ENCODE results near the gene P3H1.
"Not testable (repeated sequence)": the region's sequence is repeated elsewhere in the genome, so short reads cannot be mapped to it uniquely, and the experiment has no call there.

Gene P3H1

DNA sequence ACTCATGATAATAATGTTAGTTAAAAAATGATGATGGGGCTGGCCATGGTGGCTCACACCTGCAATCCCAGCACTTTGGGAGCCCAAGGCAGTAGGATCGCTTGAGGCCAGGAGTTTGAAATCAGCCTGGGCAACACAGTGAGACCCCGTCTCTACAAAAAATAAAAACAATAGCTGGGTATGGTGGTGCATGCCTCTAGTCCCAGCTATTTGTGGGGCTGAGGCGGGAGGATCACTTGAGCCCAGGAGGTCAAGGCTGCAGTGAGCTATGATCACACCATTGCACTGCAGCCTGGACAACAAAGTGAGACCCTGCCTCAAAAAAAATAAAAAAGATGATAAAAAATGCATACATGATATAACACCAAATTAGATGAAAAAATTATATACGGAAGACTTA is 5.3 kb downstream of the P3H1 start:
- FAIRE-seq (no peak), DNase-seq (ENCODE audit: insufficient read length, low spot score) (no peak)
- TF ChIP-seq, protein P1, sequence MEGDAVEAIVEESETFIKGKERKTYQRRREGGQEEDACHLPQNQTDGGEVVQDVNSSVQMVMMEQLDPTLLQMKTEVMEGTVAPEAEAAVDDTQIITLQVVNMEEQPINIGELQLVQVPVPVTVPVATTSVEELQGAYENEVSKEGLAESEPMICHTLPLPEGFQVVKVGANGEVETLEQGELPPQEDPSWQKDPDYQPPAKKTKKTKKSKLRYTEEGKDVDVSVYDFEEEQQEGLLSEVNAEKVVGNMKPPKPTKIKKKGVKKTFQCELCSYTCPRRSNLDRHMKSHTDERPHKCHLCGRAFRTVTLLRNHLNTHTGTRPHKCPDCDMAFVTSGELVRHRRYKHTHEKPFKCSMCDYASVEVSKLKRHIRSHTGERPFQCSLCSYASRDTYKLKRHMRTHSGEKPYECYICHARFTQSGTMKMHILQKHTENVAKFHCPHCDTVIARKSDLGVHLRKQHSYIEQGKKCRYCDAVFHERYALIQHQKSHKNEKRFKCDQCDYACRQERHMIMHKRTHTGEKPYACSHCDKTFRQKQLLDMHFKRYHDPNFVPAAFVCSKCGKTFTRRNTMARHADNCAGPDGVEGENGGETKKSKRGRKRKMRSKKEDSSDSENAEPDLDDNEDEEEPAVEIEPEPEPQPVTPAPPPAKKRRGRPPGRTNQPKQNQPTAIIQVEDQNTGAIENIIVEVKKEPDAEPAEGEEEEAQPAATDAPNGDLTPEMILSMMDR (IDR thresholded peaks at IDR 0.05; ENCODE audit: insufficient read depth, missing control alignments): no peak

DNA sequence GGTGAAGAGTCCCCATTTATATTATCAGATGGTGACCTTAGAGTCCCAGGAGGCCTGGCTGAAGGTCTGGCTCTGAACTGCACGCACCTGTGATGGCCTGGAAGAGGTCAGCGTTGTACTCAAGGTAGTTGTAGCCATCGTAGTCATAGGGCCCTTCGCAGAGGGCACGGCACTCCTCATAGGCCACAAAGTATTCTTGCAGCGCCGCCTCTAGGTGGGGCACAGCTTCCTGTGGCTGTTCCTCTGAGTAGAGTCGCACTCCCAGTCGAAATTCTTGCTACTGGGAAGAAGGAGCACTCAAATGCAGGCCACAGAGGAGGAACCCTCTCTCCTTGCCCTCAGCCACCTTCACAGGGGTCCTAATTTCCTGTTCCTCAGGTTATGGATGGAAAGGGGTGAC is 7.7 kb downstream of the P3H1 start:
- no peak for FAIRE-seq
- TF ChIP-seq, protein P1 (IDR thresholded peaks at IDR 0.05; ENCODE audit: insufficient read depth, missing control alignments): no peak
- no peak for DNase-seq (ENCODE audit: insufficient read length, low spot score)

DNA sequence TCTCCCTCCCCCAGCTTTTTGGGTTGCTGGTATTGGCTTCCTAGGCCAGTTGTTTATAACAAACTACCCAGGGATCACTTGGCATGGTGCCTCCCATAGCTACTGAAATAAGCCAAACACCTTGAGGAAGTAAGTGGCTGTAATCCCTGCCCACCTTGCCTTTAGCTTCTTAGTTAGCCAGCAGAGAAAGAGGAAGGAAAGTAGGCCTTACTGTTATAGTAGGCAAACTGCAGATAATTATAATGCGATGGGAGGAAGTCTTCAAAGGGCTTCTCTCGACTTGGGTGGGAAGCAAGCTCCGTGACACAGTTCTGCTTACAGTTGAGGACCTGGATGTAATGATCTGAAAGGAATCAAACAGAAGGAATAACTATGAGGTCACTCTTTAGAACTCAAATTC is 8.2 kb downstream of the P3H1 start:
- DNase-seq (ENCODE audit: insufficient read length, low spot score): no peak
- FAIRE-seq: no peak
- TF ChIP-seq, protein P1 (IDR thresholded peaks at IDR 0.05; ENCODE audit: insufficient read depth, missing control alignments): no peak

DNA sequence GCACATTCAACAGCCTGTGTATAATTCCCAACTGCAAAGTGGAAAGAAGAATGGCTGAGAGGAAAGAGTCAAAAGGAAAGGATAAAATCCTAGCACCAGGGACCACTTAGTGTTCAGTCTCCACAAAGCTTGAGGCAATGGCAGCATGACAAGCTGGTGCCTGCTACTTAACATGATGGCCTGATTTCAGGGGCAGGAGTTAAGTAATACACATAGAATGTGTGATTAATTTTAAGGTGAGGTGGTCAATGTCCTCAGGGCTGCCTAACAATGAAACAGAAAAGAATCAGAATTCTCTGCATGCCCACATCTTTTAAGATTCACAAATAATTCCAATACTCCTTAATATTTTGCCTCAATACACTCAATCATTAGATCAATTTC is 8.9 kb downstream of the P3H1 start:
- no peak for DNase-seq (ENCODE audit: insufficient read length, low spot score)
- no peak for FAIRE-seq
- TF ChIP-seq, protein P1 (IDR thresholded peaks at IDR 0.05; ENCODE audit: insufficient read depth, missing control alignments): no peak

DNA sequence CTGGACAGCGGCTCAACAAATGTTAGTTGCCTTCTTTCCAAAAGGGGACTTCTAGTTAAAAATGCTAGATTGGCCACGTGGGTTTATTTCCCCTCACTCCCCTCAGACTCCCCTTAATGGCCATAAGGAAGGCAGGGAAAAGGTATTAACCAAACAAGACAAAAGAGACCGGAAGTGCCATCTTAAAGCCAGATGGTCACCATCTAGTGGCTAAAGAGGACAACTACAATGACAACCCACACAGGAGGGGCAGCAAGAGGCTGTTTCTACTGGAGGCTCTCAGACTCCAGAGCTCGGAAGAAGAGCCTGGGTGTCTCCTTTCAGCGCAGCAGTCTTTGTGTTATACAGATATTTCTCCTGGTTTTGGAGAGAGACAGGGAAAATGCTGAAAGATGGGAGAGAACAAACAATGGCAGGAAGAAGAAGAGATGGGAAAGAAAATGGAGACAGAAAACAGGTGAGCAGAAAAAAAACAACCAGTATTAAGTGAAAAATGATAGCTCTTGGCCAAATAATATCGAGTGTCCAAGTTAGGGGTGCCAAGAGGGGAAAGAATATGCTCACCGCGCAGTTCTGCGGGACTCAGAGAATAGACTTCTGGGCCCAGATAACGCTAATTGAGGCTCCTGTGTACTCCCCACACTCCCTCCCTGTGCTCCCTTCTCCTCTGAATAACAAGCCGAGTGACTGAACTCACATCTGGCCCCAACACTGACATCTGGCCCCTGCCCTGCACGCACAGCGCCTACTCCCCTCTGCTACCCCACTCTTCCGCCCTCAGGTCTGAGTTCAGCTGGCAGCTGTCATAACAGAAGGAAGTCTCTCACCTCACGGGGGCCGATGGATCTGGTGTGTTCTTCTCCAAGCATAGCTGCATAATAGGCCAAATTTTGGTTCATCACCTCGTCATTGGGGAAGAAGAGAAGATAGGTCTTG is 9.6 kb downstream of the P3H1 start:
- TF ChIP-seq, protein P1 (IDR thresholded peaks at IDR 0.05; ENCODE audit: insufficient read depth, missing control alignments): peak; percentile 57
- peak; percentile 54 for DNase-seq (ENCODE audit: insufficient read length, low spot score)
- FAIRE-seq: peak; percentile 74

DNA sequence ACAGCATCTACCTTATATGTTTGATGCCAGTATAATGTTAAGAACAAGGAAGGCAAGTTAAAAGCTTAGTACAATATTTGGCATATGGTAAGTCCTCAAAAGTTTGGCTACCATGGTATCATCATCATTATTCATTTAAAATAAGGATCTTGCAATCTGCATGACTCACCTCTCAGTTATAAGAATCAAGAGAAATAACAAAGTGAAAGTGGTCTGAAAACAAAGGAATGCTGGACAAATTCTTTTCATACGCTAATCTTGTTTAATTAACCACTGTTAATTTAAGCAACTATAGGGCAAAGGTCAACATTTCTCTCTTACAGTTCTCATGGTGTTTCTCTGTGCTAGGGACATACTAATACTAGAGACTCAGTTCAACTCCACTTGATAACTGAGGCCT is 13.8 kb downstream of the P3H1 start:
- TF ChIP-seq, protein P1 (IDR thresholded peaks at IDR 0.05; ENCODE audit: insufficient read depth, missing control alignments): no peak
- FAIRE-seq (peak; percentile 29), DNase-seq (ENCODE audit: insufficient read length, low spot score) (no peak)

DNA sequence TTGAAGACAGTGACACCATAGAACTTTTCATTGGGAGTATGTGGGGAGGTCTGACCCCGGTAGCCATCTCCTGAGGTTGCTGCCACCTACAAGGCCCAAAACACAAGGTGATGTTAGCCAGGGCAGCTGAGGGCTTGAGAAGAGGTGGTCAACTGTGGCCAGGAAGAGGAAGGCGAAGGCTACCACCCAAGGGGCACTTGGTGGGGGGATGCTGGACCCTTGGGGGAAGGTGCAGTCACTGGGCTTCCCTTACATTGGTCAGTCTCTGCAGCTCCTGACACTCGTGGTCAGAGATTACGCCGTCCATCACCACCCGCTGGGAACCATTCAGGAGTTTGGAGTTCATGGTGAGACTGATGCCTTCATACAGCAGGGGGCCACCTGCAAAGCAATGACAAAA is 14.5 kb downstream of the P3H1 start:
- FAIRE-seq (no peak), DNase-seq (ENCODE audit: insufficient read length, low spot score) (no peak)
- TF ChIP-seq, protein P1 (IDR thresholded peaks at IDR 0.05; ENCODE audit: insufficient read depth, missing control alignments): no peak

DNA sequence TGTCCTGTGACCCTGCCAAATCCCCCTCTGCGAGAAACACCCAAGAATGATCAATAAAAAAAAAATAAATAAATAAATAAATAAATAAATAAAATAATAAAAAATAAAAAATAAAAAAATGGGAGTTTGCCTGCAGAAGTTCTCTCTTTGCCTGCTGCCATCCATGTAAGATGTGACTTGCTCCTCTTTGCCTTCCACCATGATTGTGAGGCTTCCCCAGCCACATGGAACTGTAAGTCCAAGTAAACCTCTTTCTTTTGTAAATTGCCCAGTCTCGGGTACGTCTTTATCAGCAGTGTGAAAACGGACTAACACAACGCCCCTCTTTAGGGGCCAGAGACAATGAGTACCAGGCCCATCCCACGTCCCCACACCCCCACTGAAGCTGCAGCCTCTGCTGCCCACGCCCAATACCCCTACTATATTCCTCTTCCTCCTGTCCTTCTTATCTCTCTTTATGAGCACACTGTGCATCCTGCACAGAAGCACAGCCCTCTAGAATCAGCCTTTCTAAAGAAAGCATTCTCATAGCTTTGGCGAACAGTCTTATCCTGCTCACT is 15.2 kb downstream of the P3H1 start:
- FAIRE-seq; DNase-seq (ENCODE audit: insufficient read length, low spot score): not testable (repeated sequence)
